ENCODE results near the gene SLC25A39. TPM values are rescaled to one million over a fixed set of nuclear protein-coding genes. Genes with fewer than 3 reads are reported as not detected.

The SLC25A39 gene
- total and polyA plus RNA-seq, 8 donors = 42.0 to 351 (median 134) TPM

GRCh38 chr17:44355642-44356099 is 31.0 kb upstream of the SLC25A39 start:
- Histone ChIP-seq H3K27me3 (peaks cover 0 to 20% (median 0%) of the 10 kb centered on the region in 3 donors), H3K9me3 (no peaks in the 10 kb centered on the region), H3K4me1 (peaks cover 0 to 14% (median 8%) of the 10 kb centered on the region in 4 donors), H3K4me3 (no peak overlapping the region), H3K36me3 (peaks cover 25 to 27% (median 26%) of the 10 kb centered on the region in 4 donors), H3K27ac (no peak overlapping the region)
- intact Hi-C loops (cut with DNase I; ENCODE audit: low total_unique reads) = no loop called here
- TF ChIP-seq POLR2A (IDR thresholded peaks at IDR 0.05) (no peak), CTCF (IDR thresholded peaks at IDR 0.05) (no peak), EP300 (IDR thresholded peaks at IDR 0.05) (no peak), POLR2AphosphoS5 (IDR thresholded peaks at IDR 0.05) (no peak)
- WGBS, 5 donors = 84 to 93% (median 86%) methylated on average over 15 to 17 of the region's 17 CpGs
- no peak for DNase-seq

- 48 to 70% (median 53%) methylated on average over 44 to 77 of the region's 77 CpGs for WGBS, 5 donors
- peak in 3 of 7 experiments; percentile 12 to 27 (median 13) for TF ChIP-seq CTCF (IDR thresholded peaks at IDR 0.05)
- TF ChIP-seq POLR2AphosphoS5 (IDR thresholded peaks at IDR 0.05) = no peak
- Histone ChIP-seq H3K4me3 (peak overlapping the region in 3 of 4 donors; percentile 7 to 50 (median 14)), H3K9me3 (no peaks in the 10 kb centered on the region), H3K4me1 (peaks cover 0 to 9% (median 7%) of the 10 kb centered on the region in 4 donors), H3K36me3 (peaks cover 31 to 35% (median 33%) of the 10 kb centered on the region in 4 donors), H3K27ac (no peak overlapping the region), H3K27me3 (peaks cover 0 to 14% (median 0%) of the 10 kb centered on the region in 3 donors)
- intact Hi-C loops (cut with DNase I; ENCODE audit: low total_unique reads) = no loop called here
- DNase-seq = peak in 1 of 2 donors; percentile 86
Observed at GRCh38 chr17:44354582-44355561, 30.2 kb upstream of the SLC25A39 start.

- Histone ChIP-seq H3K9me3 (no peaks in the 10 kb centered on the region), H3K4me1 (peaks cover 0 to 19% (median 6%) of the 10 kb centered on the region in 4 donors), H3K27me3 (peaks cover 0 to 10% (median 0%) of the 10 kb centered on the region in 3 donors), H3K4me3 (peak overlapping the region; percentile 42 to 50 (median 46)), H3K36me3 (peaks cover 38 to 45% (median 44%) of the 10 kb centered on the region in 4 donors), H3K27ac (peak overlapping the region in 1 of 5 donors; percentile 67)
- intact Hi-C loops (cut with DNase I; ENCODE audit: low total_unique reads) = no loop called here
- WGBS, 5 donors = 19 to 44% (median 24%) methylated on average over 14 to 98 of the region's 98 CpGs
- TF ChIP-seq EP300 (IDR thresholded peaks at IDR 0.05) (no peak), POLR2A (IDR thresholded peaks at IDR 0.05) (no peak), POLR2AphosphoS5 (IDR thresholded peaks at IDR 0.05) (no peak), CTCF (IDR thresholded peaks at IDR 0.05) (no peak)
- DNase-seq = peak; percentile 46 to 65
Observed at GRCh38 chr17:44353672-44354331, 29.2 kb upstream of the SLC25A39 start.
